Uterus (tissue), 2 donors: Measurements from ENCODE around the gene DCC.

Experiments
- POLR2A ChIP-seq, 2 donors: fragments of 450-650 bp; IDR thresholded peaks; one replicate each; pipeline ENCODE4 v1.6.1; 2016; ENCODE audit warnings: antibody characterized with exemption in 2 of 2, mild to moderate bottlenecking in 1 of 2, moderate library complexity in 1 of 2
- TF ChIP-seq, protein P1 (sequence below), 4 experiments: fragments of 200-600 bp in 2 of 4; fragments of 450-650 bp in 2 of 4; sonication (generic) in 2 of 4; IDR thresholded peaks; one replicate each; pipeline ENCODE4 v1.5.1; 2016 to 2019; ENCODE audit warnings: antibody characterized with exemption in 4 of 4, mild to moderate bottlenecking in 2 of 4, moderate library complexity in 1 of 4

DNA sequence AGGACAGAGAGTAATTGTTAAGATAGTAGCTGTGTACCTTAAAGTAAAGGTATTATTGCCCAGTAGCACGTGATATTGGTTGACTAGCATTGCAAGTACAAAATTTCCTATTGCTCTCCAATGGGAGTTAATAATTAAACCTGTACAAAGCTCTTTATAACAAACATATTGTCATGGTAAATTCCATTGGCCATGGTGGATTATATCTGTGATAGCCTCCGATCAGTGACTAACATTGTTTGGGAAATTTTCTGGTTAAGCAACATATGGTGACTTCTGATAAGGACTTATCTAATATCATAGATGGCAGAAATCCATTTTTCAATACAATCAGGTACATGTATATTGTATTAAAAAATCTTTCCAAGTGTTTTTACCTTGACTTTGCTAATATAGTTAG lies 360.8 kb downstream of the DCC start:
- TF ChIP-seq, protein P1, sequence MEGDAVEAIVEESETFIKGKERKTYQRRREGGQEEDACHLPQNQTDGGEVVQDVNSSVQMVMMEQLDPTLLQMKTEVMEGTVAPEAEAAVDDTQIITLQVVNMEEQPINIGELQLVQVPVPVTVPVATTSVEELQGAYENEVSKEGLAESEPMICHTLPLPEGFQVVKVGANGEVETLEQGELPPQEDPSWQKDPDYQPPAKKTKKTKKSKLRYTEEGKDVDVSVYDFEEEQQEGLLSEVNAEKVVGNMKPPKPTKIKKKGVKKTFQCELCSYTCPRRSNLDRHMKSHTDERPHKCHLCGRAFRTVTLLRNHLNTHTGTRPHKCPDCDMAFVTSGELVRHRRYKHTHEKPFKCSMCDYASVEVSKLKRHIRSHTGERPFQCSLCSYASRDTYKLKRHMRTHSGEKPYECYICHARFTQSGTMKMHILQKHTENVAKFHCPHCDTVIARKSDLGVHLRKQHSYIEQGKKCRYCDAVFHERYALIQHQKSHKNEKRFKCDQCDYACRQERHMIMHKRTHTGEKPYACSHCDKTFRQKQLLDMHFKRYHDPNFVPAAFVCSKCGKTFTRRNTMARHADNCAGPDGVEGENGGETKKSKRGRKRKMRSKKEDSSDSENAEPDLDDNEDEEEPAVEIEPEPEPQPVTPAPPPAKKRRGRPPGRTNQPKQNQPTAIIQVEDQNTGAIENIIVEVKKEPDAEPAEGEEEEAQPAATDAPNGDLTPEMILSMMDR (IDR thresholded peaks at IDR 0.05) = no peak
- TF ChIP-seq POLR2A (IDR thresholded peaks at IDR 0.05) = no peak
